ENCODE measurements around the gene C16orf74. TPM values are rescaled to one million over a fixed set of nuclear protein-coding genes. Genes with fewer than 3 reads are reported as not detected.

Gene C16orf74
- total RNA-seq, 1 donor from 2014 or later: 2.2 TPM

DNA sequence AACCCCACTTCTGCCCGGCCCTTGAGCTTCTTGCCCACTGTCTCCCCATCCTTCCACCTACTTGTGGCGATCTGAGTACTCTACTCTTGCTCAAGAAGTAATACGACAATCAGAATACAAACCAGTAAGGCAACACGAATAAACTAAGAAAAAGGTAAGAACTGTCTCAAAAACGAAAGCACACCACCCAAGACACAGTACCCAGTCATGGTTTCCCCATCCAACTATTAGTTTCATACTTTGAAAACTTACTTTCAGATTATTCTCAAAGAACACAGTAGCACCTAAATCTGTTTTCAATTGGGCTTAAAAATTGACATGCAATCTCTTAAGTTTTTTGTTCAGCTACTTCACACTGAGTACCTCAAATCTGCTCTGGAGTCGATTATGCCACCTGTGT, 76.1 kb downstream of the C16orf74 start:
- DNase-seq (ENCODE audit: low read depth in 2 of 2): no peak

DNA sequence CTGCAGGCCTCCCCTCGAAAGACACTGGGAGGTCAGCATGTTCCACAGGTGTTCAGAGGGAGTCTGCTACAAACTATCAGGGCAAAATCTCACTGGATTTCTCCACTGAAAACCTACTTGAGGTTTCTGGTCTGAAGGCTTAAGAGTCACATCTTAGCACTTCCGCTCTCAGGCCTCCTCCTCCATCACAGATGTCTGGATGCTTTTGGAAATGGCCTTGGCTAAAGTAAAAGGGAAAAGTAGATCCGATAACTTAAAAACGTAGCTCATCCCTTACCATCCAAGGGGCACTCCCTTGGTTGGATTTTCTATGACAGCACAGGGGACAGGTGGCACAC, 76.5 kb downstream of the C16orf74 start:
- no peak for DNase-seq (ENCODE audit: low read depth in 2 of 2)

DNA sequence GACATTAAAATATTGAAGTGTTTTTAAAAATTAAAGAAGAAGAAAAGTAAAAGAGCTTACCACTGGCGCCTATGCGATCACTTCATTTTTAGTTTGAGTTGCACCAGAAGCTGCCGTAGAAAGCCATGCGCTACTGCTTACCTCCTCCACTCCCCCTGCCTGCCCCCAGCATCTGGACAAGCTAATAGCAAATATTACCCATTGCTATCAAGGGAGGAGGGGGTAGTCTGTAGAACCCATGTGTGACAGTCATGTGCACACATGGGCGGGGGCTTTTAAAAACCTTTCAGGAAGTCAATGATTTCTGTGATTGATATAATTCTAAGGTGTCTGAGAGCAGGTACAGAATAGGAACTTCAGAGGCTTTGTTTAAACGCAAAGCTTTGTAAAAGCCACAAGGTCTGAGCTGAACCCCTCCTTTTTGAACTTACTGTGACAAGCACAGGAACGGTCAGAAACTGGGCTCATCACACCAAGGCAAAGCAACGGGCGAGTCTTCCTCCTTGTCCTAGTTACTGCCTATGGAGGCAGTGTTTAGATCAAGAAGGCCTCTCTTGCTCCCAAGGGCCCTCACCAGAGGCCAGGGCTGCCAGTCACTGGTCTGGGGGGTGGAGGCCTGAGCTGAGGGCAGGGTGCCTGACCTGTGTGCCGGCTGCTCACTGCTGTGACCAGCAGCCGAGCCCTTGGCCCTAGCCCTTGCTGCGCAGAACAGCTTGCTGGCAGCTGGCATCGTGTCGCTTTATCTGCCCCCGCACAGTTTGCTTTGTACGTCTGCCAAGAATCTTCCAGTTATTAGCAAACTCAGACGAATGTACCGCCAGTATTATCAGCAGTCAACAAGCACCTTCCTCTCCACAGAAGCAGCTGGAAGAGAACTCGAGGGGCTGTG, 77.1 kb downstream of the C16orf74 start:
- DNase-seq (ENCODE audit: low read depth in 2 of 2): peak; percentile 39 to 74

DNA sequence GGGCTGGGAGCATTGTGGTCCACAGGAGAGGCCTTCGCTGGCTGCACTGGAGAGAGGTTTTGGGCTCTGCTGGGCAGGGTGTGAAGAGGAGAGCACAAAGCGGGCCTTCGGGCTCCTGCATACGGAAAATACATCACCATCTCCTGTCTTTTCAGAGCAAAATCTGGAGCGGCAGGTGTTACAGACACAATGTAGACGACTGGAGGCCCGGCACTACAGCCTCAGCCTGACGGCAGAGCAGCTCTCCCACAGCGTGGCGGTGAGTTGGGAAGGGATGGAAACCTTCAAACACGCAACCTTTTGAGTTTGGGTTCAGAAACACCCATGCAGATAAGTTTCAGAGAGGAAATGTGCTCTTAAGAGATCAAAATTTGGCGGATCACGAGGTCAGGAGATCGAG, 80.1 kb downstream of the C16orf74 start:
- no peak for DNase-seq (ENCODE audit: low read depth in 2 of 2)

DNA sequence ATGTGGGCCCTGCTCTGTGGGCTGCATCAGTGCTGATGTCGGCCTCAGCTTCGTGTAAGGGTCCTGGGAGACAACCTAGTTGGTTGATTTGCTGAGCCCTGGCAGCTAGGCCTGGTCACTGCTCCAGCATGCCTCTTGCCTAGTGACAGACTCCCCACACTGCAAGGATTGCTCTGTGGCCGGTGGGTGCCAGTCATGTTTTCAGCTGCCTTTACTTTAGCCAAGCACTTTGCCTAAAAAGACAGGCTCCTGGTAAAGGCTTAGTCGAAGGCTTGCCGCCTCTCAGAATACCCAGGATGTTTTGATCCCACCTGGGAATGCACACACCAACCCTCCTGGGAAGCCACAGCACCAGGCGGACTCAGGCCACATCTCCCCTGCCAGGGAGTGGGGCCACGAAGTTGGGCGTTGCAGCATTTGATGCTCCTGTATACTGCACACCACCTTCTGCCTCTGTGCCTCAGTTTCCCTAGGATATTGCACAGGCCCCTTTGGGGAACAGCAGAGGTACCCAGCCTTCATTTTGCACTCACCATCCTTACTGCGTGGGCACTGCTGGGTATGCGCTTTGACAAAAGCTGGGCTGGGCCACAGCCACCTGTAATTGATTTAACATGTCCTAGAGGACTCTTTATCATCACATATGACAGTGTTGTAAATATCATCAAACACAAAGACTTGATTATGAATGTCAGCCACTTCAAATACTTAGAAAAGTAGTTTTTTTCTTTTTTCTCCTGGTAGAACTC, 82.0 kb downstream of the C16orf74 start:
- no peak for DNase-seq (ENCODE audit: low read depth in 2 of 2)

DNA sequence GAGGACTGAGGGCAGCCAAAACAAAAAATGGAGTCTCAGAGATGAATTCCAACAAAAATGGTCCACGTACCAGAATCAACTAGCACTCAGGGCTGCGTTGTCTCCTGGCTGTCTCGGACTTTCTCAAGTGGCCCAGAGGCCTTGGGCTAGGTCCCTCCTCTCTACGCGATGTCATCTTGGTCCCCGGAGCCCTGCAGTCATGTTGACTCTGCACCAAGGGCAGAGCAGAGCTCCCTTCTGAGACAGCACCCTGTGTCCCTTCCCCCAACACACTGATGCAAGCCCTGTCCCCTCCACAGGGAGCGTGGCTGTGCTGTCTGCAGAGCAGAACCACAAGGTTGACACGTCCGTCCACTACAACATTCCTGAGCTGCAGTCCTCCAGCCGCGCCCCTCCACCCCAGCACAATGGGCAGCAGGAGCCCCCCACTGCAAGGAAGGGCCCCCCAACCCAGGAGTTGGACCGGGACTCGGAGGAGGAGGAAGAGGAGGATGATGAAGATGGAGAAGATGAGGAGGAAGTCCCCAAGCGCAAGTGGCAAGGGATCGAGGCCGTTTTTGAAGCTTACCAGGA, 83.0 kb downstream of the C16orf74 start:
- no peak for DNase-seq (ENCODE audit: low read depth in 2 of 2)

DNA sequence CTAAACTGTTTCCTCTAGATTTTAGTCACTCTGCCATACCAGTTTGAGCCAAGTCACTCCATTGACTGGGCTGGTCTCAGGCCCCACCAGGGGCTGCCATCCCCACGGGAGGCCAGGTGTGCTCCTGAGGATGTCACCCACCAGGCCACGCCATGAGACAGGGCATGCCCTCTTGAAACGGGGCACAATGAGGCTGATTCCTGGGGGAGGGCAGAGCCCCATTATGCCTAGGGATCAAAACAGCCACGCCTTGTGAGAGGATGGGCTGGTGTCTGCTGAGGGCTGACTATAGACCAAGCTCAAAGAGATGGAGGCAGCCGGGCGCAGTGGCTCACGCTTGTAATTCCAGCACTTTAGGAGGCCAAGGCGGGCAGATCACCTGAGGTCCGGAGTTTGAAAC, 83.6 kb downstream of the C16orf74 start:
- no peak for DNase-seq (ENCODE audit: low read depth in 2 of 2)

DNA sequence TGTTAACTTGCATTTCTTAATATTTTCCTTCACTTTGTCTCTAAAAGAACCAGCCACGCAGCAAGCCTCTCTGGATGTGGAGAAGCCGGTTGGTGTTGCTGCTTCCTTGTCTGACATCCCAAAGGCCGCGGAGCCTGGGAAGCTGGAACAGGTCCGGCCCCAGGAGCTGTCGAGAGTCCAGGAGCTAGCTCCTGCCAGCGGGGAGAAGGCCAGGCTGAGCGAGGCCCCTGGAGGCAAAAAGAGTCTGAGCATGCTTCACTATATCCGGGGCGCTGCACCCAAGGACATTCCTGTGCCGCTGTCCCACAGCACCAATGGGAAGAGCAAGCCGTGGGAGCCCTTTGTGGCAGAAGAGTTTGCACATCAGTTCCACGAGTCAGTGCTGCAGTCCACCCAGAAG, 85.0 kb downstream of the C16orf74 start:
- no peak for DNase-seq (ENCODE audit: low read depth in 2 of 2)

DNA sequence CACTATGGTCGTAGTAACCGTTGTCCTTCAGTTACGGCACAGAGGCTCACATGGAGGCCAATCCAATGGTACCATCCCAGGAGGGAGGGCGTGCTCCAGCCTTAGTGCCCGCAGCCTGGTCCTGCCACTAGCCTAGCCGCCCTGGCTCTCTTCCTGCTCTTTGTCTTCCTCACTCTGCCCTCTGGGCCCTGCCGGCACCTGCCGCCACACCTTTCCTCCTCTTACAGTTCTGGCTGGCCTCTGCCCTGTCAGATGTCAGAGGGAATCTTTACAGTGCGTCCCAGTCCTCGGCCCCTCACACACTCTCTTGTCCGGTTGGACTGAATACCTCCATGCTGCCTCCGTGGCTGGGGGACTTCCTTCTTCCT, 85.5 kb downstream of the C16orf74 start:
- no peak for DNase-seq (ENCODE audit: low read depth in 2 of 2)

DNA sequence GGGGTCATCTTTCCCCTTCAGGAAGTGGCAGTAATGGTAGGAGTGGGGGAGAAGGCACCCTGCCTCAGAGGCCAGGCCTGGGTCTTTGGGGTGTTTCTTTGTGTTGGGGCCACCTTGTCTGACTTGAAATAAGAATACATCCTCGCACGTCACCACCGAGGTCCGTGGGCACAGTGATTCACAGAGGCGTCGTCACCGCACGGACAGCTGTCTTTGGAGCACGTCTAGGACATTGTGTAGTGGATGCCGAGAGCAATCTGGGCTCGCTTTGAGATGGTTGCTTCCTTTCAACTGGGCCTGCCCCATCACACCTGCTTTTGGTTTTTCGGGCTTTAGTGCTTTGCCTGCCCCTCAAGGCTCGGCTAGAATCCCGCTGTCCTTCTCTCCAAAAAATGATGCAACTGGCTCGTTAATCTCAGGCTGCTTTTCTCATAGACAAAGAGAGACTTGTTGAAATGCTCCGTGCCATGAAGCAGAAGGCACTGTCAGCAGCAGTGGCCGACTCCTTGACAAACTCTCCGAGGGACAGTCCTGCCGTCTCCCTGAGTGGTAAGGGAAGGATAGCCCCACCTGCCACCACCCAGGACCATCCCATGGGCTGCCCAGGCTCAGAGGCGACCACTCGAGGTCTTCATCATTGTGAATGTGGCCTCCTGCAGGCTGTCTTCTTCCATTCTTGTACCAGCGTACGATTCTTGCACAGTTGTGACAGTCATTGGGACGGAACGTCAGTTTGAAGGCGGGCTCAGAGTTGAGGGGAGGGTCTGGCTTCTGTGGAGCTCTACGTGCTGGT, 86.1 kb downstream of the C16orf74 start:
- no peak for DNase-seq (ENCODE audit: low read depth in 2 of 2)

DNA sequence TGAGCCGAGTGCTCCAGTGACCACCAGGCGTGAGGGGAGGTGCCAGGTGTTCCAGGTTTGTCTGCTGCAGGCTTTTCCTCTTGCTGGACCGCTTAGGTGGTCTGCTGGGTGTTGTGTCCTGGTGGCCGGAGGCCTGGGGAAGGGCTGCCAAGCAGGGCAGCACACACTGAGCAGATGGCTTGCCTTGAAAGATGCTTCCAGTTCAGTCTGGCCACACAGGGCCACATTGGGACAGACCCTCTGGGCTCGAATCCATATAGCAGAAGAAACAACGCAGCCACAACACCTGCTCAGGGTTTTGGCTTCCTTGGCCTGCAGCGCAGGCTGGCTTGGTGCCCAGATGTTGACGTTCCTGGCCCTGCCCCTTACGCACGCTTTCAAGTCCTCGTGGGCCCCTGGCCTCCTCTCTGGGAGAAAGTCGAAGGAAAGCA, 87.0 kb downstream of the C16orf74 start:
- no peak for DNase-seq (ENCODE audit: low read depth in 2 of 2)

DNA sequence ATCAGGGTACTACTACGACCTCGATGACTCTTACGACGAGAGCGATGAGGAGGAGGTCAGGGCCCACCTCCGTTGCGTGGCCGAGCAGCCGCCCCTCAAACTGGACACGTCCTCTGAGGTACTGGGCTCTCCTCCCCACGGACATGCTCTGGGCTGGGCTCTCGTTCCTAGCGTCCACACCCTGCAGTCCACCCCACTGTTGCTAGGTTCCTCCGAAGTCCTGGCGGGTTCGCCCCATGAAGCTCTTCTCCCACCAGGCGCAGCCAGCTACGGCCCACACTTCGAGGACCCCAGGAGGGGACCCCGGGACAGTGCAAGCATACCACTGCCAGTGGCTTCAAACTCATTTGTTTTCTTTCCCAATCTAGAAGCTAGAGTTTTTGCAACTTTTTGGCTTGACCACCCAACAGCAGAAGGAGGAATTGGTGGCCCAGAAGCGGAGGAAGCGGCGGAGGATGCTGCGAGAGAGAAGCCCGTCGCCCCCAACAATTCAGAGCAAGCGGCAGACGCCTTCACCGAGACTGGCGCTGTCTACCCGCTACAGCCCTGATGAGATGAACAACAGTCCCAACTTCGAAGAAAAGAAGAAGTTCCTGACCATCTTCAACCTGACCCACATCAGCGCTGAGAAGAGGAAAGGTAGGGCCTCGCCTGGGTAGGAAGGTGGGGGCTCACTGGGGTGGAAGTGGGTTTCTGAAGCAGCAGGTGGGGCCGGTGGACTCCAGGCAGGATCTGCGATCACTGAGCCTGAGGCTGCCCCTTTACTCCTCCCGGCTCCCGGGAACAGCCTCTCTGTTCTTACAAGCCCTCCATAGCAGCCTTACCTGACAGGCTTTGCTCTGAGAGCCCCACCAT, 87.7 kb downstream of the C16orf74 start:
- no peak for DNase-seq (ENCODE audit: low read depth in 2 of 2)

DNA sequence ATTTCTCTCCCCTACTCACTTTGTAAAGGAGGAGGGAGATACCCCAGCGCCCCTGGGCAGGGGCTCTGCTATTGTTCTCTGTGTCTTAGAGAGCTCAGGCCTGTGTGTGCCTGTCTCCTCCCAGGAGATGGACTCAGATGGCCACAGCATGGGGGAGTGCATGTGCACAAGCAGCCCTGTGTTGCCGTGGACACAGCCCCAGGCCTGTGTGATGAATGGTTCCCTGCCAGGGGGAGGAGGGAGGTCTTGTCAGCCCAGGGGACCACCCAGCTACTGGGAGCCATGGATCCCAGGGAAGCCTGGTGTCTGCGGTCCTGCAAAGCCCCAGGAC, 88.4 kb downstream of the C16orf74 start:
- no peak for DNase-seq (ENCODE audit: low read depth in 2 of 2)

DNA sequence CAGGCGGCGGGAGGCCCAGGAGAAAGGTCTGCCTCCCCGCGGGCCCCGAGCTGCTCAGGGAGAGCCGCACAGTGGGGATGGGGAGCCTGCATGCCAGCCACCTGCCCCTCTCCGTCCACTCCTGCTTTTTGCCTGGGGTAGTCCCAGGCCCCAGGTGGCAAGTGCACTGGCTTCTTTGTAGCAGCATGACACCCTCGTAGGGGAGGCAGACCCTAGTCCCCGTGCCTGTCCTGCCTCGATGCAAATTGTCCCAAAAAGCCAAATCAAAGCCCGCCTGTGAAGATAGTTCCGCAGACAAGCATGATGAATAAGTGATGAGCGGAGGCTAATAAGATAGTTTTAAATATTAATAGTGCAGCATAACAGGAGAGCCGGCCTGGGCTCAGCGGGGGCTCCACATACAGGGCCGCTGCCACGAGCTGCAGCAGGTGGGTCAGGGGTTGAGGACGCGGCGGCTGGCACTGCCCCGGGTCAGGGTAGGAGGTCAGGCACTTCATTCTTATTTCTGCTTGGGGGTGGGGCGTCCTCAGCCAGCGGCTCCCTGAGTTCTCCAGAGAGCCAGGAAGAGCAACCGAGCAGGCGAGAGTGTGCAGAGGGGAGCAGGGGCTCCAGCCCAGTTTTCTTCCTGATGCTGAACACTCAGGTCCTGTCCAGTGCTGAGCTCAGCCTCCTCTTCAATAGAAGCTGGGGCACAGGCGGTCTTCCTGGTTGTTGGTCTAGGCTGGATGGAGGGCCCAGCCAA, 89.0 kb downstream of the C16orf74 start:
- DNase-seq (ENCODE audit: low read depth in 2 of 2): no peak

DNA sequence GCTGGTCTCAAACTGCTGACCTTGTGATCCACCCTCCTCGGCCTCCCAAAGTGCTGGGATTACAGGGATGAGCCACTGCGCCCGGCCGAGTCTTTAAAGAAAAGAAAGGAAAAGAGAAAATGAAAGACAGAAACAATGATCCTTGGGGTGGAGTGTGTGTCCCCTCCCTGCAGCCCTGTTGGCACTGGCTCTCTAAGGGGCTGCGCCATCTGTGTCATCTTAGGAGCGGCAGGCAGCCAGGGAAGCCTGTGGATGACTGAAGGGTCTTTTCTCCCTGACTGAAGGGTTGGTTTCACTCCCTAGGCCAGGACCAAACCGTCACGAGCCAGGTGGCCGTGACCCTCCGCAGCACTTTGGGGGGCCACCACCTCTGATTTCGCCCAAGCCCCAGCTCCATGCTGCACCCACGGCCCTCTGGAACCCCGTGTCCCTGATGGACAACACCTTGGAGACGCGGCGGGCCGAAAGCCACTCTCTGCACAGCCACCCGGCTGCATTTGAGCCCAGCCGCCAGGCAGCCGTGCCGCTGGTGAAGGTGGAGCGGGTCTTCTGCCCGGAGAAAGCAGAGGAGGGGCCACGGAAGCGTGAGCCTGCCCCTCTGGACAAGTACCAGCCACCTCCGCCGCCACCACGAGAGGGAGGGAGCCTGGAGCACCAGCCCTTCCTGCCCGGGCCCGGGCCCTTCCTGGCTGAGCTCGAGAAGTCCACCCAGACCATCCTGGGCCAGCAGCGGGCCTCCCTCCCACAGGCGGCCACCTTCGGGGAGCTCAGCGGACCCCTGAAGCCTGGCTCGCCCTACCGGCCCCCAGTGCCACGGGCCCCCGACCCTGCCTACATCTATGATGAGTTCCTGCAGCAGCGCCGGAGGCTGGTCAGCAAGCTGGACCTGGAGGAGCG, 89.8 kb downstream of the C16orf74 start:
- DNase-seq (ENCODE audit: low read depth in 2 of 2): no peak

DNA sequence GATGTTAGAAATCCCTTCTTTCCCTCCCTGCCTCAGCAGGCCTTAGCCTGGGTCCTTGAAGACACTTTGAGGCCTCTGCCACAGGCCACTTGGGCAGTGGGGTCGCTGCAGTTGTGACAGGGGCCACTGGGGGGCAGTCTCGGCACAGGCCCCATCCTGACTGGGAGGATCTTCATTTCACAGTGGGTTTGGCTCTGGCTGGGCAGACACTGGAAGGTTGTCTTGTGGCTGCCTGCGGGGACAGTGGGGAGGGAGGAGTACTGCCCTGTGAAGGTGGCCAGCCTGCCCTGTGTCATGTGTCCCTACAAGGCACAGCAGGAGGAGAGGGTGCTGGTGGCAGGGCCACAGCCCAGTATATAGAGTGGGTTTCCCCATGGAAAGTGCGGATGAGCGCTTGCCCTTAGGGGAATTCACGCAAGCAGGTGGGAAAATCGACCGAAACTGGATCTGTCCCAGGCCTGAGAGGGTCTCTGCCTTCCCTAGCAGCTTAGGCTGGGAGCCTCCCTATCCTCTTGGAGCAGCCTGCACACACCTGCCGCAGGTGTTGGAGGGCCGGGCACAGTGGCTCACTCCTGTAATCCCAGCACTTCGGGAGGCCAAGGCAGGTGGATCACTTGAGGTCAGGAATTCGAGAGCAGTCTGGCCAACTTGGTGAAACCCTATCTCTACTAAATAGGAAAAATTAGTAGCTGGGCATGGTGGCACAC, 90.9 kb downstream of the C16orf74 start:
- DNase-seq (ENCODE audit: low read depth in 2 of 2): peak; percentile 64 to 71

DNA sequence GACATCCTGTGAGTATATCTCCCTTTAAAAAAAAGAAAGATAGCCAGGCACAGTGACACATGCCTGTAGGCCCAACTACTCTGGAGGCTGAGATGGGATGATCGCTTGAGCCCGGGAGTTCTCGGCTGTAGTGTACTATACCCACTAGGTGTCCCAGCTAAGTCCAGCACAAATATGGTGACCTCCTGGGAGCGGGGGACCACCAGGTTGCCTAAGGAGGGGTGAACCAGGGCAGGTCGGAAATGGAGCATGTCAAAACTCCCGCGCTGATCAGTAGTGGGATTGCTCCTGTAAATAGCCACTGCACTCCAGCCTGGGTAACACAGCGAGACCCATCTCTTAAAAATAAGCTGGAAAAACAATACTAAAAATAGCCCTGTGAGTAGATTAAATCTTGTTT, 91.6 kb downstream of the C16orf74 start:
- DNase-seq (ENCODE audit: low read depth in 2 of 2): no peak

DNA sequence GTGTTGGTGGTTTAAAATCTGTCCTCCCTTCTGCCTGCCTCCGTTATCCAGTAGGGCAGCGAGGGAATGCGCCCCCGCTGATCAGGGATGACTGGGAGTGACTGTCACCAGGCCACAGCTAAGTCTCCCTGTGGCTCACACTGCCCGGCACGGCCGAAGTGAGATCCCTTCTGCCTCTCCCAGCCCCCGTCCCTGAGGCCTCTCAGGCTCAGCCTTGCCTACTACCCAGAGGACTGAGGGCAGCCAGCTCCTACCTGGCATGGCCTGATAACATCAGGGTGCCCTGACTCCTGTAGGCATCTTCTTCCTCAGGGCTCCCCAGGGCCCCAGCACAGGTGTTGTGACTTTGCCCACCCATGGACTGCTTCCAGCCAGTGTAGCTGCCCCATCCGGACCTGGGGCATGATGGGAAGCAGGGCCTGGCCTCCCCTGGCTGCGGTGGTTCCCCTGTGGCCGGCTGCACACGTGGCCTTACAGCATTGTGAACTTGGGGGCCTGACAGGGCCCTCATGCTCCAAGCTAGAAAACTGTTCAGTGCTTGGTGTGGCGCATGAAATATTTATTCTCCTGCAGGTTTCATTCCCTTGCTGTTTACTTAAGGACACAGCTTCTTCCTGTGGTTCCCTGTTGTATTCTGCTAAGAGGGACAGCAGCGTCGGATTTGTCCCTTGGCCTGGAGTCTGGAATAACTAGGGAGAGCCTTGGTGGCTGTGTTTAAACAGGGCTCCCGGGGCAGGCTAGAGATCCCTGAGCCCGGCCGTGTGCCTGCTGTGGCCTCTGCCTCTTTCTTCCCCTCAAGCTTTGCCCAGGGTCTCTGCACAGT, 92.2 kb downstream of the C16orf74 start:
- no peak for DNase-seq (ENCODE audit: low read depth in 2 of 2)
